Measurements from ENCODE around the gene PHACTR3. TPM values are rescaled to one million over a fixed set of nuclear protein-coding genes. Genes with fewer than 3 reads are reported as not detected.

Gene PHACTR3
- polyA plus RNA-seq, 2 of the 4 experiments (the other 2 are of a cell fraction): not detected

- TF ChIP-seq, protein P1, sequence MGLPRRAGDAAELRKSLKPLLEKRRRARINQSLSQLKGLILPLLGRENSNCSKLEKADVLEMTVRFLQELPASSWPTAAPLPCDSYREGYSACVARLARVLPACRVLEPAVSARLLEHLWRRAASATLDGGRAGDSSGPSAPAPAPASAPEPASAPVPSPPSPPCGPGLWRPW (IDR thresholded peaks at IDR 0.05): no peak
- TF ChIP-seq RNF2 (IDR thresholded peaks at IDR 0.05; ENCODE audit: borderline replicate concordance, low read depth) (no peak), FOSB (CRISPR knock-in tag; IDR thresholded peaks at IDR 0.05) (no peak), KDM5A (IDR thresholded peaks at IDR 0.05) (no peak), TP53 (CRISPR knock-in tag; IDR thresholded peaks at IDR 0.05) (no peak), REST (IDR thresholded peaks at IDR 0.05) (no peak), EHF (CRISPR knock-in tag; IDR thresholded peaks at IDR 0.05) (no peak), HDAC2 (IDR thresholded peaks at IDR 0.05) (no peak), MAFK (IDR thresholded peaks at IDR 0.05; ENCODE audit: partially characterized antibody) (no peak), ESRRA (IDR thresholded peaks at IDR 0.05; ENCODE audit: borderline replicate concordance, low read length) (no peak), ZNF302 (CRISPR knock-in tag; IDR thresholded peaks at IDR 0.05) (no peak), RCOR1 (IDR thresholded peaks at IDR 0.05; ENCODE audit: low read depth, low read length) (no peak), CHD2 (IDR thresholded peaks at IDR 0.05; ENCODE audit: low read length, partially characterized antibody) (no peak), E2F6 (IDR thresholded peaks at IDR 0.05; ENCODE audit: borderline replicate concordance, low read depth) (no peak), ZSCAN20 (CRISPR knock-in tag; IDR thresholded peaks at IDR 0.05) (no peak), MAZ (IDR thresholded peaks at IDR 0.05; ENCODE audit: borderline replicate concordance, low read depth, low read length) (no peak), JUN (IDR thresholded peaks at IDR 0.05) (no peak), TFCP2L1 (CRISPR knock-in tag; IDR thresholded peaks at IDR 0.05) (no peak), PBX3 (IDR thresholded peaks at IDR 0.05) (no peak), CBX2 (IDR thresholded peaks at IDR 0.05; ENCODE audit: borderline replicate concordance, low read depth) (no peak)
- Histone ChIP-seq H3K4me2 (no peak overlapping the region), H3K27ac (no peak overlapping the region), H3K4me3 (no peak overlapping the region), H3K4me1 (no peaks in the 10 kb centered on the region), H3K9me3 (peaks cover 12% of the 10 kb centered on the region; the same call in 2 of the 3 replicates)
- FAIRE-seq (peak; percentile 7), DNase-seq (ENCODE audit: low read depth in 1 of 2, low spot score in 1 of 2) (no peak), ATAC-seq (no peak)
- POLR2A ChIA-PET: no interaction called here
- 1% methylated on average over 2 of the region's 2 CpGs for WGBS (ENCODE audit: missing lambda C conversion rate)
- CTCF ChIA-PET: no interaction called here
These were observed 190.2 kb downstream of the PHACTR3 start for GRCh38 chr20:59794555-59794954.

DNA sequence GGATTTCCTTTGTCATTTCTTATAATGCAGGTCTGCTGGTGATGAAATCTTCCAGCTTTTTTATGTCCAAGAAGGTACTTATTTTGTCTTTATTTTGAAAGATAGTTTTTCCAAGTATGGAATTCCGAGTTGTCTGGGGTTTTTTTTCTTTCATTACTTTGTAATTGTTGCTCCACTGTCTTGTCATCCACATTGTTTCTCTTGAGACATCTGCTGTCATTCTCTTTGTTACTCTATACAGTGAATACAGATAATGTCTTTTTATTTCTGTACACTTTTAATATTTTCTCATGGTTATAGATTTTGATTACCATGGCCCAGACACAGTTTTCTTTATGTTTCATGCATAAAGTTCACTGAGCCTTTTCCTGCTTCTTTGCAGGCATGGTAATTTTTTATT, 196.0 kb downstream of the PHACTR3 start:
- ATAC-seq (no peak), FAIRE-seq (no peak), DNase-seq (ENCODE audit: low read depth in 1 of 2, low spot score in 1 of 2) (no peak)
- Histone ChIP-seq H3K4me2 (no peak overlapping the region), H3K4me1 (no peaks in the 10 kb centered on the region), H3K9me3 (peaks cover 27% of the 10 kb centered on the region), H3K4me3 (no peak overlapping the region), H3K27ac (no peak overlapping the region)
- WGBS (ENCODE audit: missing lambda C conversion rate): 0% methylated on average over 1 of the region's 1 CpG
- POLR2A ChIA-PET: no interaction called here
- CTCF ChIA-PET: interaction anchor here (1.2 to 1.9 kb wide), 2 partner anchors 17 to 51 kb away, joined by 3 to 4 read pairs; no protein-coding TSS in a partner anchor
- TF ChIP-seq PHF8 (IDR thresholded peaks at IDR 0.05; ENCODE audit: borderline replicate concordance, low read depth) (no peak), RCOR1 (IDR thresholded peaks at IDR 0.05; ENCODE audit: low read depth, low read length) (no peak), NFE2L2 (conservative IDR thresholded peaks at IDR 0.05; ENCODE audit: low read length) (no peak), REST (IDR thresholded peaks at IDR 0.05) (no peak), FOSL2 (IDR thresholded peaks at IDR 0.05) (no peak), FOSL2 (CRISPR knock-in tag; IDR thresholded peaks at IDR 0.05) (no peak), CBX2 (IDR thresholded peaks at IDR 0.05; ENCODE audit: borderline replicate concordance, low read depth) (no peak), CBX8 (IDR thresholded peaks at IDR 0.05) (no peak), USF2 (IDR thresholded peaks at IDR 0.05) (no peak), RARB (CRISPR knock-in tag; IDR thresholded peaks at IDR 0.05) (no peak), MAFK (IDR thresholded peaks at IDR 0.05; ENCODE audit: partially characterized antibody) (no peak), ZSCAN20 (CRISPR knock-in tag; IDR thresholded peaks at IDR 0.05) (no peak)
- TF ChIP-seq, protein P2, sequence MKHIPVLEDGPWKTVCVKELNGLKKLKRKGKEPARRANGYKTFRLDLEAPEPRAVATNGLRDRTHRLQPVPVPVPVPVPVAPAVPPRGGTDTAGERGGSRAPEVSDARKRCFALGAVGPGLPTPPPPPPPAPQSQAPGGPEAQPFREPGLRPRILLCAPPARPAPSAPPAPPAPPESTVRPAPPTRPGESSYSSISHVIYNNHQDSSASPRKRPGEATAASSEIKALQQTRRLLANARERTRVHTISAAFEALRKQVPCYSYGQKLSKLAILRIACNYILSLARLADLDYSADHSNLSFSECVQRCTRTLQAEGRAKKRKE (CRISPR knock-in tag; IDR thresholded peaks at IDR 0.05; ENCODE audit: low read depth): no peak

Measured in A549 (cell line).